VCaP (cell line): ENCODE results near the gene PHRF1.

Source experiments
- H3K27ac ChIP-seq: fragments of 450-650 bp; 2 replicates; pipeline ENCODE4 v1.5.1; 2017
- TF ChIP-seq, protein P1 (sequence below): fragments of 450-650 bp; conservative IDR thresholded peaks from 2 replicates; pipeline ENCODE4 v1.5.1; 2017; ENCODE audit warnings: mild to moderate bottlenecking, moderate library complexity

Gene PHRF1

DNA sequence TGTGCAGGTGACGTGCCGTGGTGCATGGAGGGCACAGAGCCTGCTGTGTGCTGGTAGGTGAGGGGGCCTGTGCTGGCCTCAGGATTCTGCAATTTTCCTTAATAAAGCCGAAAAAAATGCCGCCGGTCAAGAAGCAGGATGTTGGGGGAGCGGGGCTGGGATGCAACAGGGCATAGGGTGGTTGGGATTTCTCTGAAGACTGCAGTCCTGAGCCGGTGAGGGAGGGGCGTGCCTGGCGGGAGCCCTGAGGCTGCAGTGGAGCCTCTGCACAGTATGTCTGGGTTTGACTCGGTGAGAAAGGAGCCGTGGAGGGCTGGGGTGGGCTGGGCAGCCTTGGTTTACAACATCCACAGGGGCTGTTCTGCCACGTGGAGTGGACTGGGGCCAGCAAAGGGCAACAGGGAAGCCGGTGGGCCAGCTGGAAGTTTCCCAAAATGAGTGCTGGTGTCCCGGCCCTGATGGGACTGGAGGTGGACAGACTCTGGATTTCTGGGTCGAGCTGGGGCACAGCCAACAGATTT is 47.1 kb downstream of the PHRF1 start:
- no peak overlapping the region for H3K27ac ChIP-seq
- TF ChIP-seq, protein P1, sequence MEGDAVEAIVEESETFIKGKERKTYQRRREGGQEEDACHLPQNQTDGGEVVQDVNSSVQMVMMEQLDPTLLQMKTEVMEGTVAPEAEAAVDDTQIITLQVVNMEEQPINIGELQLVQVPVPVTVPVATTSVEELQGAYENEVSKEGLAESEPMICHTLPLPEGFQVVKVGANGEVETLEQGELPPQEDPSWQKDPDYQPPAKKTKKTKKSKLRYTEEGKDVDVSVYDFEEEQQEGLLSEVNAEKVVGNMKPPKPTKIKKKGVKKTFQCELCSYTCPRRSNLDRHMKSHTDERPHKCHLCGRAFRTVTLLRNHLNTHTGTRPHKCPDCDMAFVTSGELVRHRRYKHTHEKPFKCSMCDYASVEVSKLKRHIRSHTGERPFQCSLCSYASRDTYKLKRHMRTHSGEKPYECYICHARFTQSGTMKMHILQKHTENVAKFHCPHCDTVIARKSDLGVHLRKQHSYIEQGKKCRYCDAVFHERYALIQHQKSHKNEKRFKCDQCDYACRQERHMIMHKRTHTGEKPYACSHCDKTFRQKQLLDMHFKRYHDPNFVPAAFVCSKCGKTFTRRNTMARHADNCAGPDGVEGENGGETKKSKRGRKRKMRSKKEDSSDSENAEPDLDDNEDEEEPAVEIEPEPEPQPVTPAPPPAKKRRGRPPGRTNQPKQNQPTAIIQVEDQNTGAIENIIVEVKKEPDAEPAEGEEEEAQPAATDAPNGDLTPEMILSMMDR, result no peak

DNA sequence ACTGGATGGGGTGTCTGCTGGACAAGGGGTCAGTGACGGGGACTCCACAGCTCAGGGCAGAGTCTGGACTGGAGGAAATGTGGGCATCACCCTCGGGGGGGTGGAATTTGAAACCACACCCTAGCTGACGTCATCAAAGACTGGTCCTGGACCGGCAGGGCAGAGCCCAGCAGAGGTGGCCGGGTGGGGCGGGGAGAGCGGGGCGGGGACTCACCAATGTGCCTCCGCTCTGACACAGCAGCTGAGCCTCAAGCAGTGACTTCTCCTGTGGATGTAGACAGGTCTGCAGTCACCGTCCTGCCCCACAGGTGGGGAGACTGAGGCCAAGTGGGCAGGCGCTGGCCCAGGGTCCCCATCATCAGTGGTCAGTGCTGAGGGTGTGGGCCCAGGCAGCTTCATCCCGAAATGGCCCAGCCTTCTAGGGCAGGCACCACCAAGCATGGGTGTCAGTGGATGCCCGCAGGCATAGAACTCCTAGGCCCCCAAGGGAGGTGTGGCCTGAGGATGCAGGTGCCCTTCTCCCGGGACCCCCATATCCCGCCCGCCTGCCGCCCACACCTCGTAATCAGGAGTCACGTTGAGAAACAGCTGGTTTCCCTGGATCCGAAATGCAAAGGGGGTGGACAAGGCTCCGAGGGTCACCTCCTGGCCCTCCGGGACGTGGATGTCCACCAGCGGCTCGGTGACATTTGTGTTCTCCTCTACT is 47.9 kb downstream of the PHRF1 start:
- H3K27ac ChIP-seq, result no peak overlapping the region
- TF ChIP-seq, protein P1, result no peak

DNA sequence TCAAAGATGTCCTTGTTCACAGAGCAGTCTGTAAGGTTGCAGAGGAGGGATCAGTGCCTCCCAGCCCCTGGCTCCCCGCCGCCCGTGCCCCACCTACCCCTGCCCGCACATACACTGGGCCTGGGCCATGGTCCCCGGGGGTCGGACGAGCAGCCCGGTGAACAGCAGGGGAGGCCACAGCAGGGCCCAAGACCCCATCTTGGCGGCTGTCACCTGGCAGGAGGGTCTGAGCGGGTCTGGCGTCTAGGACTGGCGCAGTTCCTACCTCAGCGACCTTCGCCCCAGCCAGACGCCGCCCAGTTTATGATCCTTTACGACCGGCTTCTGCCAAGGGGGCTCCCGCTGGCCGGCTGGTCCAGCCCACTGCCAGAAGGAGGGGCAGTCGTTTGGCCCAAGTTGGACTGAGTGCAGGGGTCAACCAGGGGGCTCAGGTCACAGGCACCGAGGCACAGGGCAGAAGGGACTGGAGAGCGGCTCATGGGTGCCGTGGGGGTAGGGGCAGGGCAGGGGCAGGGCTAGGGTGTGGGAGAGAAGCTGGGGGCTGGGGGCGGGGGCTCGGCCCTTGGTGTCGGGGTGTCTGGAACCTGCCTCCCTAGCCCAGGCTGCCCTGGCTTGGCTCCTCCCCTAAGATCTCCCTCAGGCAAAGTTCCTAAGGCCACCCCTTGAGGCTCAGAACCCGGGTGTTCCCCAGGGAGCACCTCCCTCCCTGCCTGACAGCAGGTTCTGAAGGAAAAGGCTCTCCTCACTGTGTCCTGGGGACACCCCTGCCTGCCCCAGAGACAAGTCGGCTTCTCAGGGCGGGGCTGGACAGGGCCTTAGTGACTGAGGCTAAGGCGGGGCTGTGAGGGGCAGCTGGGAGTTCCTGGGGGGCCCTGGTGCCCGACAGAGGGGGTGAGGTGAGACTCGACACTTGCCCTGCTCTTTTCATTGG is 48.7 kb downstream of the PHRF1 start, which contains the start of gene CDHR5:
Gene CDHR5 (minus strand): TSS at position 251 of the 931 bp plus-strand sequence. CDS start 53 bp downstream, at position 198.
- TF ChIP-seq, protein P1, result no peak

DNA sequence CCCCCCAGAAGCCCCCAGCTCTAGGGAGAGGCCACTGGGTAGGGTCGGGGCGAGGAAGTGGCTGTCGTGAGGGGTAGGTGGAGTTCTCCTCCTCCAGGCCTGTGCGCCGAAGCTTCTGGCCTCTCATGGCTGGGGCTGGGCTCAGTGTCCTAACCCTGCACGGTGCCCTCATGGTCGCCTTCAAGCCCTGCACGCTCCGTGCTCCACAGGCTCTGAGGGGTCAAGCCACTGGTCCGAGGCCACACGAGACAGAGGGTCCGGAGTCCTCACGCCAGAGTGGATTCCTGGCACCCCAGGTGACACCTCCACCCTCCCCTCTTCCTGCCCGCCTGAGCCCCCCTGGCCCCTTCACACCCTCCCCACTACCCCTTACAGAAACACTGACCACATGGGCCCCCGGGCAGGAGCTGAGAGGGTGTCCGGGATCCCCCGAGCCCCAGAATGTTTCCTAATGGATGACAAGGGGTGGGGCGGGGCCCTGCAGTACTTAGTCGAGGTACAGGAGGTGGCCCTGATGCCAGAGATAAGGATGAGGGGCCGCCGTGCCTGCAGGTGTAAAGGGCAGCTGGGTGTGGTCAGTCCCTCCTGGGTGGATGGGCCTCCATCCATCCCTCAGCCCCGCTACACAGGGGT is 49.5 kb downstream of the PHRF1 start:
- TF ChIP-seq, protein P1, result no peak
- H3K27ac ChIP-seq, result no peak overlapping the region

More for the DNA sequence above, 48.7 kb downstream of the PHRF1 start, which contains the start of gene CDHR5:
- no peak within 1 kb of the TSS for H3K27ac ChIP-seq

DNA sequence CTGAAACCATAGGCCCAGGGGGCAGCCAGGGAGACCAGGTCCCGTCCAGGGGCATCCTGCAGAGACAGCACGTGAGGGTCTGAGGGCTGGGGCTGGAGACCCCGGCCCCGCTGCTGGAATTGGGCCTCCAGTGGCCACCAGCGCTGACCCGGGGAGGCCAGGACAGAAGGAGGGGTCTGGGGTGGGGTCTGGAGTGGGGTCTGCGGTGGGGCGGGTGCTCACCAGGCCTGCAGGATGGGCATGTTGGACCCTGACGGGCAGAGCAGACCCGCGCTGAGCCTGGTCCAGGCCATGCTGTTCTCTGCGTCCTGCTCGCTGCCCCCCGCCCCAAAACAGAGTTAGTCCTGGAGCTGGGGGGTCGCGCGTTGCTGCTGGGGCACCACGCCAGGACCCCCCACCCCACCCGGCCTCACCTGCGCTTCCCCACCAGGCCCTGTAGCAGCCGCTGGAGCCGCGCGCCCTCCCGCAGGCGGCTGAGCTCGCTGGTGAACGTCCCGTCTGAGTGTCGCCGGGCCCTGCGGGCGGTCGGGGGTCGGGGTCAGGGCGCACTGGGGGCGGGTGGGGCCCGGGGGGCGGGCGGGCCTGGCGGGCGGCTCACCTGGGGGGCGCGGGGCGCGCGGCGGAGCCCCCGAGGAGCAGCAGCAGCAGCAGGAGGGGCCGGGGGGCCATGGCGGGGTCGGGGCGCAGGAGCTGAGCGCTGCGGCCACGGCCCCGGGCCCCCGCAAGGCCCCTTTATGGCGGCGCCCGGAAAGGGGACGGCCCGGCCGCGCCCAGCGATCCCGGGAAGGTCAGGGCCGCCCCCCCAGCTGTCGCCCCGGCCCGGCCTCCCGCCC is 50.4 kb downstream of the PHRF1 start, which contains the start of gene SCT:
Gene SCT (minus strand): TSS at position 707 of the 833 bp plus-strand sequence. CDS start 38 bp downstream, at position 669.
- TF ChIP-seq, protein P1, result no peak
- no peak within 1 kb of the TSS for H3K27ac ChIP-seq

DNA sequence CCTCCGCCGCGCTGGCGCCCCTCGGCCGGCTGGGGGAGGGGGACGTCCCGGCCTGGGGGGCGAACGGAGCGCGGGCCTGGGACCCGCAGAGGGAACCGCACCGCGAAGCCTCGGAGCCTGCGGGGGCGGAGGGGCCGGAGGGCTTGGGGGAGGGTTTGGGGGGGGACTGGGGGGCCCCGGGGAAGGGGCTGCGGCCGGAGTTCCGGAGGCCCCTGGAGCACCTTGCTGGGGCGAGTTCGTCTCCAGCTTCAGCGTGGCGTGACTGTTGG is 51.0 kb downstream of the PHRF1 start:
- TF ChIP-seq, protein P1, result no peak
- no peak overlapping the region for H3K27ac ChIP-seq
